Activated CD4-positive, alpha-beta T cell treated with anti-CD3 and anti-CD28 coated beads for 48 hours (primary cell): ENCODE results near the gene KIF5A.
"Not testable (repeated sequence)": the region's sequence is repeated elsewhere in the genome, so short reads cannot be mapped to it uniquely, and the experiment has no call there.

Experiments used
- DNase-seq: peaks from one replicate; pipeline ENCODE4 v3.0.0-alpha.2; 2020

KIF5A gene

GRCh38 chr12:57549909-57550640, at the start of gene KIF5A:
Gene KIF5A (plus strand): TSS chr12:57550044. CDS start chr12:57550272, 228 bp downstream.
- peak; percentile 67 for DNase-seq

- no peak for DNase-seq
These were observed 49.6 kb upstream of the KIF5A start for GRCh38 chr12:57500213-57500612.

- not testable (repeated sequence) for DNase-seq
These were observed 47.4 kb upstream of the KIF5A start for GRCh38 chr12:57502311-57502969.

- DNase-seq, result not testable (repeated sequence)
These were observed 43.3 kb upstream of the KIF5A start for GRCh38 chr12:57506541-57506940.

GRCh38 chr12:57507796-57508195, 42.0 kb upstream of the KIF5A start:
- not testable (repeated sequence) for DNase-seq

- DNase-seq, result no peak
These were observed 38.7 kb upstream of the KIF5A start for GRCh38 chr12:57511161-57511560.

- no peak for DNase-seq
These were observed 38.1 kb upstream of the KIF5A start for GRCh38 chr12:57511588-57512325.

GRCh38 chr12:57512665-57513064, 37.2 kb upstream of the KIF5A start:
- no peak for DNase-seq

GRCh38 chr12:57513266-57513665, 36.6 kb upstream of the KIF5A start:
- no peak for DNase-seq

- DNase-seq, result not testable (repeated sequence)
These were observed 36.2 kb upstream of the KIF5A start for GRCh38 chr12:57513677-57514076.

- DNase-seq, result not testable (repeated sequence)
These were observed 35.6 kb upstream of the KIF5A start for GRCh38 chr12:57514246-57514645.

- no peak for DNase-seq
These were observed 35.0 kb upstream of the KIF5A start for GRCh38 chr12:57514720-57515407.

GRCh38 chr12:57515408-57515933, 34.4 kb upstream of the KIF5A start:
- DNase-seq, result no peak

GRCh38 chr12:57515934-57516541, 33.8 kb upstream of the KIF5A start:
- no peak for DNase-seq

GRCh38 chr12:57516617-57517153, 33.2 kb upstream of the KIF5A start:
- no peak for DNase-seq

GRCh38 chr12:57517187-57517586, 32.7 kb upstream of the KIF5A start:
- DNase-seq, result no peak

GRCh38 chr12:57517718-57518117, 32.1 kb upstream of the KIF5A start:
- DNase-seq, result not testable (repeated sequence)

- DNase-seq, result no peak
These were observed 31.5 kb upstream of the KIF5A start for GRCh38 chr12:57518176-57518919.

GRCh38 chr12:57518920-57519795, 30.7 kb upstream of the KIF5A start:
- peak; percentile 35 for DNase-seq

- peak; percentile 47 for DNase-seq
These were observed 30.1 kb upstream of the KIF5A start for GRCh38 chr12:57519796-57520052.
